ENCODE results near the gene CCDC194. TPM values are rescaled to one million over a fixed set of nuclear protein-coding genes. Genes with fewer than 3 reads are reported as not detected.
A peak's percentile ranks its signal among the peaks of the same experiment; 100 is the strongest.

Gene CCDC194
- total RNA-seq, 6 donors from 2014 or later = 0.83 to 2.2 (median 2.1) TPM; not detected in 3

GRCh38 chr19:17352608-17353280 is 41.3 kb downstream of the CCDC194 start:
- whole genome bisulfite sequencing, 2 donors = 37 to 48% methylated on average over 10 to 14 of the region's 14 CpGs
- H3K9me3 ChIP-seq = no peaks in the 10 kb centered on the region
- no peaks in the 10 kb centered on the region for H3K27me3 ChIP-seq
- peak in 1 of 2 donors; percentile 27 for DNase-seq
- H3K36me3 ChIP-seq = no peaks in the 10 kb centered on the region
- peak overlapping the region; percentile 3 to 52 (median 42) for H3K27ac ChIP-seq
- ATAC-seq (ENCODE audit: low FRiP score in 2 of 2) = no peak
- TF ChIP-seq POLR2AphosphoS5 (IDR thresholded peaks at IDR 0.05) (peak in 1 of 2 donors; percentile 39), EP300 (IDR thresholded peaks at IDR 0.05) (no peak), POLR2A (IDR thresholded peaks at IDR 0.05) (no peak)
- TF ChIP-seq, protein P1, sequence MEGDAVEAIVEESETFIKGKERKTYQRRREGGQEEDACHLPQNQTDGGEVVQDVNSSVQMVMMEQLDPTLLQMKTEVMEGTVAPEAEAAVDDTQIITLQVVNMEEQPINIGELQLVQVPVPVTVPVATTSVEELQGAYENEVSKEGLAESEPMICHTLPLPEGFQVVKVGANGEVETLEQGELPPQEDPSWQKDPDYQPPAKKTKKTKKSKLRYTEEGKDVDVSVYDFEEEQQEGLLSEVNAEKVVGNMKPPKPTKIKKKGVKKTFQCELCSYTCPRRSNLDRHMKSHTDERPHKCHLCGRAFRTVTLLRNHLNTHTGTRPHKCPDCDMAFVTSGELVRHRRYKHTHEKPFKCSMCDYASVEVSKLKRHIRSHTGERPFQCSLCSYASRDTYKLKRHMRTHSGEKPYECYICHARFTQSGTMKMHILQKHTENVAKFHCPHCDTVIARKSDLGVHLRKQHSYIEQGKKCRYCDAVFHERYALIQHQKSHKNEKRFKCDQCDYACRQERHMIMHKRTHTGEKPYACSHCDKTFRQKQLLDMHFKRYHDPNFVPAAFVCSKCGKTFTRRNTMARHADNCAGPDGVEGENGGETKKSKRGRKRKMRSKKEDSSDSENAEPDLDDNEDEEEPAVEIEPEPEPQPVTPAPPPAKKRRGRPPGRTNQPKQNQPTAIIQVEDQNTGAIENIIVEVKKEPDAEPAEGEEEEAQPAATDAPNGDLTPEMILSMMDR (IDR thresholded peaks at IDR 0.05) = no peak
- no peak overlapping the region for H3K4me3 ChIP-seq
- H3K4me1 ChIP-seq = peaks cover 14 to 37% (median 27%) of the 10 kb centered on the region in 4 donors

DNA sequence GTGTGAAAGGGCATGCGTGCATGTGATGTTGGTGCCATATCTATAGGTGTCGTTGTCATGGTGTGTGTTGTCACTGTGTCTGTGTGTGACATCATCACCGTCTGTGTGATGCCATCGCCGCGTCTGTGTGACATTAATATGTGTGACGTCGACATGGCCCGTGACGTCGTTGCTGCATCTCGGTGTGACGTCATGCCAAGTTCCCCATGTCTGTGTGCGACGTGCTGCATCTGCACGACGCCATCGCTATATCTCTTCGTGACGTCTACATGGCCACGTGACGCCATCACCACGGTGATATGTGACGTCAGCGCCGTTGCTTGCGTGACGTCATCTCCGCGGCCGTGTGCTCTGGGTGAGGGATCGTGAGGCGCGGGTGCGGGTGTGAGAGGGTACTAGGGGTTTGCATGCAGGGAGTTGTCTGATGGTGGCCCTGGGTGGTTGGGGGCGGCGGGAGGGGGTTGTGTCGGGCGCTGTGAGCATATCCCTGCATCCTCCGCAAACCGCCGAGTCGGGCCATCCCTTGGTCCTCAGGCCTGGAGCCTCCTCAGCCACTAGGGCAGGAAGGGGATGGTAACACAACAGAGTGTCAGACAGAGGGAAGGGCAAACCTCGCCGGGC is 42.1 kb downstream of the CCDC194 start:
- H3K27ac ChIP-seq = peak overlapping the region in 1 of 4 donors; percentile 49
- DNase-seq = peak in 1 of 2 donors; percentile 60
- 87 to 88% methylated on average over 40 to 45 of the region's 45 CpGs for WGBS, 2 donors

GRCh38 chr19:17348700-17349099 is 45.3 kb downstream of the CCDC194 start:
- H3K27me3 ChIP-seq = no peaks in the 10 kb centered on the region
- 0 to 10% methylated on average over 12 of the region's 12 CpGs for WGBS, 2 donors

More for the DNA sequence above, 42.1 kb downstream of the CCDC194 start:
- Histone ChIP-seq H3K4me1 (peaks cover 16 to 40% (median 27%) of the 10 kb centered on the region in 4 donors), H3K36me3 (no peaks in the 10 kb centered on the region), H3K9me3 (no peaks in the 10 kb centered on the region), H3K4me3 (no peak overlapping the region), H3K27me3 (no peaks in the 10 kb centered on the region)
- TF ChIP-seq POLR2AphosphoS5 (IDR thresholded peaks at IDR 0.05) (no peak), EP300 (IDR thresholded peaks at IDR 0.05) (no peak), POLR2A (IDR thresholded peaks at IDR 0.05) (no peak)
- TF ChIP-seq, protein P1 (IDR thresholded peaks at IDR 0.05) = no peak
- ATAC-seq (ENCODE audit: low FRiP score in 2 of 2) = no peak

GRCh38 chr19:17347877-17348276 is 46.1 kb downstream of the CCDC194 start:
- Histone ChIP-seq H3K4me3 (no peak overlapping the region), H3K36me3 (no peaks in the 10 kb centered on the region), H3K27ac (peak overlapping the region in 3 of 4 donors; percentile 46 to 61 (median 54)), H3K27me3 (no peaks in the 10 kb centered on the region), H3K9me3 (no peaks in the 10 kb centered on the region), H3K4me1 (peaks cover 21 to 47% (median 33%) of the 10 kb centered on the region in 4 donors)
- TF ChIP-seq POLR2AphosphoS5 (IDR thresholded peaks at IDR 0.05) = no peak
- TF ChIP-seq POLR2A (IDR thresholded peaks at IDR 0.05) = no peak
- no peak for TF ChIP-seq EP300 (IDR thresholded peaks at IDR 0.05)
- TF ChIP-seq, protein P1 (IDR thresholded peaks at IDR 0.05) = no peak
- WGBS, 2 donors = 70 to 73% methylated on average over 2 of the region's 2 CpGs
- no peak for ATAC-seq (ENCODE audit: low FRiP score in 2 of 2)
- DNase-seq = no peak

More at GRCh38 chr19:17348700-17349099, 45.3 kb downstream of the CCDC194 start:
- H3K27ac ChIP-seq = peak overlapping the region in 2 of 4 donors; percentile 54 to 61
- H3K4me3 ChIP-seq = no peak overlapping the region
- no peaks in the 10 kb centered on the region for H3K9me3 ChIP-seq
- peaks cover 21 to 51% (median 35%) of the 10 kb centered on the region in 4 donors for H3K4me1 ChIP-seq
- DNase-seq (no peak), ATAC-seq (ENCODE audit: low FRiP score in 2 of 2) (peak; percentile 23 to 75)
- no peaks in the 10 kb centered on the region for H3K36me3 ChIP-seq
- TF ChIP-seq, protein P1 (IDR thresholded peaks at IDR 0.05) = no peak
- TF ChIP-seq POLR2AphosphoS5 (IDR thresholded peaks at IDR 0.05) (peak; percentile 58 to 82), POLR2A (IDR thresholded peaks at IDR 0.05) (no peak), EP300 (IDR thresholded peaks at IDR 0.05) (peak in 2 of 4 donors; percentile 40 to 51)

All from upper lobe of left lung (tissue), 6 donors.